GM19035 (cell line): ENCODE results near the gene VOPP1.
"Not testable (repeated sequence)": the region's sequence is repeated elsewhere in the genome, so short reads cannot be mapped to it uniquely, and the experiment has no call there.

Experiments used
- ATAC-seq: cut with Tn5 transposase; IDR thresholded peaks from one replicate; pipeline ENCODE4 v1.9.1; 2021; ENCODE audit not compliant: unreplicated experiment

Gene VOPP1

DNA sequence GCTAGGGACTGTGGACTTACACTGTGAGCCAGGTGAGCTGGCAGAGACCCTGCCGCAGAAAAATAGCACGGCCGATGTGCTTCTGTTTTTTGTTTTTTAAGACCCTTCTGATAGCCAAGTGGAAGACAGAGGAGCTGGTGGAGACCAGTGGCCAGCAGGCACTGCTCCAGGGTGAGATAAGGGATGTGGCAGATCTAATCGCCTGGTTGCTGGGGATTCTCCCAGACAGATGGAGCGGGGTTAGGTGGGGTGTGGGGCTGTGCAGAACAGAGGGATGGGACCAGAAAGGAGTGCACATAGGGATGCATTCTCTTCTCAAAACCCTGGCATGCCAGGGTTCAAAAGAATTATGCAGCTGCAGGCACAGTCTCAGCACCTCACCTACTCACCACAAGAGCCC is 82.2 kb downstream of the VOPP1 start:
- no peak for ATAC-seq

DNA sequence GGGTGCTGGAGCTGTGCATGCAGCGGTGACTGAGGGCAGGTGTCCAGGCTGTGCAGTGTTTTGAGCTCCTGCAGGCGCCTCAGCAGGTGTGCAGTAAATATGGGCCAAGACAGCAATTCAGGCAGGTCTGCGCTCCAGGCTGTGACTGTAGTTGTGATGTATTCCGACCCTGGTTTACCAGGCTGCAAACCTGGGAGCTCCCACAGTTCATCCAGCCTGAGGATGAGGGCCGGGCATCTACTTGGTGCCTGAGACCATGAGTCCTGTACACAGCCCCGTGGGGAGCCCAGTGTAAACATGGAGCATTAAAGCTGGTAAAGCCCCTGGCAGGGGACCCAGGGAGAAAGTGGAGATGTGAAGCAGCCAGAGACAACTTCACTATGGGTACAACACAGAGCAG is 82.8 kb downstream of the VOPP1 start:
- no peak for ATAC-seq

DNA sequence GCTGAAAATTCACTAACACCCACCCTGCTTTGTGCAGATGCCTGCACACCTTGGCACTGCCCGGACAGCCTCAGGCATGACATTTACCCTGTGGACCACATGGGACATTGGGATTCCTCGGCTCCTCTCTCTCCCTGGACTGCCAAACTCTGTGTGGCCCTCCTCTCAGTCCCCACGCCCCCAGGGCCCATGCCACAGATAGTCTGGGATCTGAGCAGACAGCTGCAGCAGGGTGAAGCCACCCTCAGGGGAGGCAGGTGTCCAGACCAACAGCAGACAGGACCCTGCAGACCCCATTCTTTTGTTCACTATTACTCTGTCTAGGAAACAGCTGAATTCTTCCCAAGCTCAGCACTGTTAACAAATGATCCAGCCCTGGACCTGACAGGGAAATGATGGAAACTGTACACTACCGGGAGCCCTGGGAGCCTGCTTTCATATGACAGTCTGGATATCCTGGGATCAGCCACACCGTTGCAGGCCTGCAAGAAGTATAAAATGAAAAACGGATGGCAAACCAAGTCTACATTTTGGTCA is 83.4 kb downstream of the VOPP1 start:
- no peak for ATAC-seq

DNA sequence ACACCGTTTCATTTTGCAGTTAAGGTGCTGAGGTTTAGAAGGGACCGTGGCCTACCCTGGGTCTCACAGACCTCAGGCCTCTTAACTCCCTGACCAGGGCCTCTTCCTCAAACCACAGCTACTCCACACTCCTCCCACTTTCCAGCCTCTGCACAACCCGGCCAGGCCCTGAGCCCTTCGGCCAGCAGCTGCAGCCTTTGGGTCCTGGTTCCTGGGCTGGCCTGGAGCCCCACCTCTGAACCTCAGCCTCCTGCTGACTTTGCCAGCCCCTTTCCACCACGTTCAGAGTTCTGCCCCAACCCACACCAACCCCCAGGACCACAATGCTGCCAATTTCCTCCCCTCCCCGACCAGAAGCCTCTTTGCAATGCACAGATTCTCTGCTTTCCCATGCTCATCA is 84.1 kb downstream of the VOPP1 start:
- ATAC-seq, result no peak

DNA sequence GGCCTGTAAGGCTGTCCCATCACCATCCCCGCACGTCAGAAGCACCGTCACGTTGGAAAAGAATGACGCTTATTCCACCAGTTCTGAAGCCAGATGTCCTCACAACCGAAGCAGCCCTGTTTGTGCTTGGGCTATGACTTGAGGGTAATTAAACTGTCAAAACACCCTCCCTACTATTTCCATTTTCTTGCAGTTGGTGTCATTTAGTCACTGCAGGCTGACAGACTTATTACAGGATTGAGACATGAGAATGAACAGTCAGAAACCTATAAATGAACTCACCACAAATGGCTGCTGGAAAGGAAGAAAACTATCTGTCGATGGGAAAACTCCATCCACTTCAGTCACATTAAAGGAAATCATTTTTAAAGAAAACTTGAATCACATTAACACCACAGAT is 85.3 kb downstream of the VOPP1 start:
- ATAC-seq, result no peak

DNA sequence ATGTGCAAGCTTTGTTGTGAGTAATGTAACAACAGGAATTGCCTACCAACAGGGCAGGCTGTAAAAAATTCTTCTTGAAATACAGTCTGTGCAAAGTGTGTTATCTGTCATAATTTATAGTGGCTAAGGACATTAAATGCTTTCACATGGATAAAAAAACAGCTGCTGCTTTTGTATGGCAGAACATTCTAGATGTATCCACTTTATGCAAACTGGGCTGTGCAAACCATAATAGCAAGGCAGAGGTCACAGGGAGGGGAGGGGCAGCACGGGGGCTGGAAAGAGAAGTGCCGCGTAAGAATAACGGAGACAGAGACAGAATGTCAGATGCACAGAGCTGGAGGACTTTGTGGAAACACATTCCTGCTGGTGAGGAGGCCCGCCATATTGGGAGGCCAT is 86.1 kb downstream of the VOPP1 start:
- no peak for ATAC-seq

DNA sequence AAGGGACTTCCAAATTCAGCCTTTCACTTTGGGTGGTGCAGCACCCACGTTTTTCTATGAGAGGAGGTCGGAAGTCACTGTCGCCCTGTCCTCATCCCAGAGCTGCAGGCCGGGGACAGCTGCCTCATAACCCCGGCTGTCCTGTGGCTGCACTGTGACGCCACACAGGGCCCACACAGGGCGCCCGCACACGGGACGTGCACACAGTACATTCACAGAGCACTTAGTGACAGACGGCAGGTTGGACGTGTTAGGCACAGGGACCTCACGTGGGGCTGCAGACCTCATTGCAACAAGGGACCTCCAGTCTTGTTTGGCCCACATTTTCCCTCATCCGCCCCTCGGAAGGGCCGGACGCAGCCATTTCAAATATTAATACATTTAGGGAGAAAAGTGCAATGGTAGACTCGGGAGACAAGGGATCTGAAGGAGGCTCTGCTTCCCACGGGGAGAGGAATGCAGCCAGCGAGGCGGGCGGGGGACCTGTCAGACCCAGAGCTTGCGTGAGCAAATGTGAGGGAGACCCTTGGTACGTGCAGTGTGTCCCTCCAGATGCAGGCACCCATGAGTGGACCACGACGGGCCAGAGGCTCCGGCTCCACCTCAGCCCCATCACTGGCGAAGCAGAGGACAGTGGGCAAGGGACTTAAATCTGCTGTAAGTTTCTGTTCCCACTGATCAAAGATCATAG is 86.7 kb downstream of the VOPP1 start:
- no peak for ATAC-seq

DNA sequence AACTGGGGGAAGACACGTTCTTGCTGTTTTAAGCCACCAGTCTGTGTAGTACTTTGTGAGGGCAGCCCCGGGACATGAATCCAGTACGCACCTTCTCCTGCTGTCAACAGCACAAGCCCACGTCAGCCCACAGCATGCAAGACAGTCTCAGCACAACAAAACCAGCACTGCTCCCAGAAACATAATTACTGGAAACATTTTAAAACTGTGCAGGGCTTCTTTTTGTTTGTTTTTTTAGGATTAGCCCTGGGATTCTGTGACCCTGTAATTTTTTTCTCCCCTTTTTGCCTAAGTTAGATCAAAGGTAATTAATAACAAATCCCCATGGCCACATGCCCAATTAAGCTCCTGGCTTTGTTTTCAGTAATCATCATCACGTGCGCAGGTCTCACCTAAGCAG is 87.5 kb downstream of the VOPP1 start:
- ATAC-seq, result no peak

DNA sequence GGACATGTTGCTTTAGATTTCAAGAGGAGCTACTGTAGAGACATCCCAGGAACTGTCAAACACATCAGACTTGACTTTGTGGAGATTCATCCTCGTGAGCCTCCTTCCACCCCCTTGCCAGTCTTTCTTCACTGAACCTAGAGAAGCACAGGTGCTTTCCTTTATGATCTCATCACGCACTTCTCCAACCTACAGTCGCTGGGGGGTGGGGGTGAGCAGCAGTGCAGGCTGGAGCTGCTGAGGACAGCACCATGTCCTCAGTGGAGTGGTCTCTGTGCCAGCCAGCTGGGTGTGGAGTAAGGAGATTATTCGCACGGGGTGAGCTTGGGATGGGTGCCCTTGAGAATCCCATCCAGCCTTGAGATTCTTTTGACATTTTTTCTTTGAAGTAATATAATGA is 88.1 kb downstream of the VOPP1 start:
- no peak for ATAC-seq

DNA sequence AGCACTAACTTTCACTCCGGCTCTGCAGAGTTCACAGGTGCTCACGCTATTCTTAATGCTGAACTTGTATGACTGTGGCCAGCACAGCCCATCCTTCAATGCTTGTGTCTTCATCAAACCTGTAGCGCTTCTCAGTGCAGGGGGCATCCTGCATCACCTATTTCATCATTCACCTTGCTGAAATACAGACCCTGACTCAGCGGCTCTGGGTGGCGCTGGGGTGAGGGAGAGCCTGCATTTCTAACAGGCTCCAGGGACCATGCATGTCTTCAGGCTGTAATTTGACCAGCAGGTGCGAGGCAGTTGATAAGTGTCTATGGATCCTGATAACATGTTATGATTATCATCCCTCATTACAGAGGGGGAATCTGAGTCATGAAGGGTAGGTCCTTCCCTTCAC is 89.3 kb downstream of the VOPP1 start:
- ATAC-seq, result no peak

DNA sequence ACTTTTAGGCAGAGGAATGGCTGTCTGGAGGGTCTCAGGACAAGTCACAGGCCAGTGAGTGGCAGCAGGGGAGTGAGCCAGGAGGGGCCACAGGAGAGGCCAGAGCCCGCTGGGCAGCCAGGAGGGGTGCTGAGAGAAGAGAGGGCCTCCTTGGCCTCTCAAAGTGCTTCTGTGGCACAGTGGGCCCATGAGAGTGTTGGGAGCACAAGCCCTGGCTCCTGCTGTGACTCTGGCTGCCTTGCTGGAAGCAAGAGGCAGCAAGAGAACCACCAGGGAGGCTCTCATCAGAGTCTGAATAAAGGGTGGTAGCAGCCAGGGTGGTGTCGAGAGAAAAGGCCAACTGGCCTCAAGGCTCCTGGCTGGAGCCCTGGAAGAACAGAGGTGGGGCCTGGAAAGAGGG is 91.1 kb downstream of the VOPP1 start:
- ATAC-seq, result no peak

DNA sequence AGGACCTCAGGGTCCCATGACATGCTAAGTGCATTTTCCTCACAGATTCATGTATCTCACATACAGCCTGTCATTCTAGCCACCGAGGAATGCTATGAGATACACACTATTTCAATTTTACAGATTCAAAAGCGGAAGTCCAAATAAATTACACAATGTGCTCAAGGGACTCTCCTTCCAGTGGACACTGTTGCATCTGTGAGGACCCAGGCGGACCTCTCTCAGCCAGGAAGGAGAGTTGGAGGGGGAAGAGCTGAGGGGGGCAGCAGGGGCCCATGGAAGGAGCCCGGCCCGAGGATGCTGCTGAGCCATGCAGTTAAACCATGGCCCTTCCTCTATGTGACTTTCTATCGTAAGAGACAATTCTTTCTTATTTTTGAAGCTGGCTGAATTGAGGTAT is 93.6 kb downstream of the VOPP1 start:
- no peak for ATAC-seq

DNA sequence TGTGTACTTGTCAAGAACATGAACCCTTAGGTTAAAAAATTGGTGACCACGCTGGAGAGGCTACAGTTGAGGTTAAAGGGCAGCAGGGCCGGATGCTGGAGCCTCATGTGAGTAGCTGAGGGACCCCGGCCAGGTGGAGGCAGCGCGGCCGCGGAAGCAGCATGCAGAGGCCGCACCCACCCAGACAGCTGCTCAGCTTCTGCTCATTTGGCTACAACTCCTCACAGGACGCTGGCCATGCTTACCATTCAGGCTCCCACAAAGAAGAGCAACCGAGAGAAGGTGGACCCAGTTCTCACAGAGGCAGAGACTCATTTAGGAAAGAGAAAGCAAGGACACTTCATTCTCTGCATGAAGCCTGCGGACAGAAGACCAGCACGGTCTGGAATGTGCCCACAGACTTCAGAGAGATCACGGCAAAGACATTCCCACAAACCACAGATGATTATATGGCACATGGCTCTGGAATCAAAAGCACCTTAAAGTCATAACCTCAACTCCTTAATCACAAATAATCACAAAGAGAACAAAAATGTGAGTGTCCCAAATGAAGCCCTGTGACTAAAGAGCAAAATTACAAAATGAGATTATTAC is 94.4 kb downstream of the VOPP1 start:
- no peak for ATAC-seq

DNA sequence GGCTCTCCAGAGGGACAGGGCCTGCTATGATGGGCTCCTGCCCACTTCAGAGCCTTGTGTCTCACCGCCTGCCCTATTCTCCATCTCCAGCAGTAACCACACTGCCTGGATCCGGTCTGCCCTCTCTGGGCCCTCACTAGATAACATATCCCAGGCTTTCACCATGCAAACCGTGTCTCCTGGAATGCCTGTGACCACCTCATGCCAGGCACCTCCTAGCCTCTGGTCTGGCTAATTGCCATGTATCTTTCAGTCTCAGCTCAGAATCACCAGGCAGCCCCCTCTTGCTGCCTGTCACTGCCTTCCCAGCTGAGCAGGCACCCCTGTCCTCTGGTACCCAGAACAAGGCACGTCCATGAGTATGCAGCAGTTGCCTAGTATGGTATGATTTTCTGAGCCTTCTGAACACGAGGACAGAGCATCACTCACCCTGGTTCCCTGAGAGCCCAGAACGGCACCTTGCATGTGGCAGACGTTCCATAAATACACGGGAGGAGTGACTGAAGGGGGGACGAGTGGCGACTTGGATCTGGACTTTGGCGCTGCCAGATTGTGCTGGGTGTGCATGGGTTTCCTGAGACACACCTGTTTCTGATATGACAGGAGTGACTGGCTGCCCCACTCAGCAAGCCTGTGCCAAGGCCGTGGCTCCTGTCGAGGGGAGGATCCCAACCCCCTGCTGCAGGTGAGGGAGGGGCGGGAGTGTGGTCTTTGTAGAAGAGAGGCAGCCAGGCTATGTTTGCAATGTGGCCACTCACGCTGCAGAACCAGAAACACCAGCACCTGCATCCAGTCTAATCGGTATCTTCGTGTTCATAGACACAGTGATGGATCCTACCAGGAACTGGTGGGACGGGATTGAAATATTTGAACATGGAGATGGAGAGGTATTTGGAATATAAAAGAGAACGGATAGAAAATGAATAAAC is 95.2 kb downstream of the VOPP1 start:
- ATAC-seq, result no peak

DNA sequence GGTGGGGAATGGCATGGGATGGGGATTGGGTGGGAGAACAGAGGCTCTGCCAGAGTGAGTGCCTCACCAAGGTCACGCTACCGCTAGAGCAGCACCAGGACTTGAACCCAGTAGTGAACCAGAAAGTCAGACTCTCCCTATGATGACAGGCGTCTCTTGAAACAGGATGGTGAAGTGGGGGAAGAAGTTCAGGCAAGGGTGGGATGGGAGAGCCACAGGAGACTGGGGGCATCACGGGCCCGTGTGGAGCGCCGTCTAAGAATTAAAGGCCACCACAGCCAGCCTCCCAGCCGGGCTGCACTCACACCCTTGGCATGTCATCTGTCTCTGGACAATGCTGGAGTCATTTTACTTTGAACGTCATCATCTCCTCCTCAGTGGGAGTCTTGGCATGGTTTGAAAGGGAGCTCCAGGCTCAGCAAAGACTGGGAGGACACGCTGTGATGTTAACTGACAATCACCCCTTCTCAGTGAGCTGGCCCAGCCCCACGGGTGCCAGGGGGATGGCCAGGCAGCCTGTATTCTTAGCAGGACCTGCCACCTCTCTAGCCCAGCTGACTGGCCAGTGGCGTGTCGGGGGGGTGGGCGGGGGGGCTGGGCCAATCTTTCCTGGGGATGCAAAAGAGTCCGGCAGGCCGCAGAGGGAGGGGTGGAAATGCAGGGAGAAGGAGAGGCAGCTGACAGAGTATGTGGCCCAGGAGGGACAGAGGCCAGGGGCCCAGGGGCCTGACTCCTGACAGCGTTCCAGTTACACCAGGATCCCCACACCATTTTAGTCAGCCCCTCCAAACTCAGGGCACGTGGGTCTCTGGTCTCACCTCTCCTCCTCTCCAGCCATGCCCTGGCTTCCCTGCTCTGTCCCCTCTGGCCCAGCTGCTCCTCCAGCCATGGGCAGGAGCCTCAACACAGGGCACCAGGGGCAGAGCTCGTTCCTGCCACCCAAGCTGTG is 96.2 kb downstream of the VOPP1 start:
- no peak for ATAC-seq

DNA sequence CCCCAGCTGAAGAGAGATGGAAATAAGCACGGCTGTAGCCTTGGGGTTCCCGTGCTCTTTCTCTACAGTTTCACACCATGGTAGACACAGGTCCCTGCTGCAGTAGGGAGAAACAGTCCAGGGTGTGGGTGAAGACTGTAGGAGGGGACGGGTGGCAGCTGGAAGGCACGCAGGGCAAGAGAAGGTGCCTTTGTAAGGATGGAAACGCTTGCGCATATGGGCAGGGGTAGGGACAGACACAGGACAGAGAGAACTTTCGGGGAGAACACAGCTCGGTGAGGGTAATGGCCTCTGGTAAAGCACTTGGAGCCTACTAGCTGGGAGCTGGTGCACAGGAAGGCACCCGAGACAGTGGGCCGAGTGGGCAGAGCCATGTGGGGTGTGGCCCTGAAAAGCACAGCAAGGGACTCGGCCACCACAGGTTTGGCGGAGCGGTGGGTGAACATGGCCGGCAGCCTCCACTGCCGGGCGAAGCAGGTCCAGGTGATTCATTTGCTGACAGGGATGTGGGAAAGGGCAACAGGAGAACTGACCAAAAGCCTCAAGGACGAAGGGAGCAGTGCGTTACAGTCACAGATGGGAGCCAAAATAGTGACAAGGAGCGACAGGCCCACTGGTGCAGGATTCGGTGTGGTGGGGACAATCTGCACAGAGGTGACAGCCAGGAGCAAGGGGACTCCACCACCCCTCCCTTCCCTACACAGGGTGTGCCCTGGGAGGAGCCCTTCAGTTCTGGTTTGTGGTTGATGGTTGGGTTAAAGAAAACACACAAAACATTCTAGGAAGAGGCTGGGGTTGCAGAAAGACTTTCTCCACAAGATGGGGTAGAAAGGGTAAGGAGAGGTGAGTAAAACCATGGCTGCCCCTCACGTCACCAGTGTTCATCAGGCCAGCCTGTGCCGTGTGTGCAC is 97.1 kb downstream of the VOPP1 start:
- no peak for ATAC-seq

DNA sequence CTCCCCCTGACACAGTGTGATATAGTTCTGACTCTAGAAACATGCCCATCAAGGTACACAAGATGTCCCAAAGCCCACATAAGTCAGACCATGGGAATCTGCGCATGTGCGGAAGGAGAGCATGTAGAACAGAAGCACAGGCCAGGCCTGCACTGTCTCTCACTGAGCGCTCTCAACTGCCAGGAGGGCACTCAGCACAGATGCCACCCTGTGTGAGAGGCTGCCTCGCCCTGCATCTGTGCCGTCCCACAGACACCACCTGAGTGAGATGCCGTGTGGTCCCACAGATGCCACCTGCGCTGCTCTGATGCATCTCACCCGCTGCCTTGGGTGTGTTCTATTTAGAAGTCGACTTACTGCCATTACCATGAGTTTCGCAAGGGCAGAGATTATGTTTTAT is 98.4 kb downstream of the VOPP1 start:
- no peak for ATAC-seq

DNA sequence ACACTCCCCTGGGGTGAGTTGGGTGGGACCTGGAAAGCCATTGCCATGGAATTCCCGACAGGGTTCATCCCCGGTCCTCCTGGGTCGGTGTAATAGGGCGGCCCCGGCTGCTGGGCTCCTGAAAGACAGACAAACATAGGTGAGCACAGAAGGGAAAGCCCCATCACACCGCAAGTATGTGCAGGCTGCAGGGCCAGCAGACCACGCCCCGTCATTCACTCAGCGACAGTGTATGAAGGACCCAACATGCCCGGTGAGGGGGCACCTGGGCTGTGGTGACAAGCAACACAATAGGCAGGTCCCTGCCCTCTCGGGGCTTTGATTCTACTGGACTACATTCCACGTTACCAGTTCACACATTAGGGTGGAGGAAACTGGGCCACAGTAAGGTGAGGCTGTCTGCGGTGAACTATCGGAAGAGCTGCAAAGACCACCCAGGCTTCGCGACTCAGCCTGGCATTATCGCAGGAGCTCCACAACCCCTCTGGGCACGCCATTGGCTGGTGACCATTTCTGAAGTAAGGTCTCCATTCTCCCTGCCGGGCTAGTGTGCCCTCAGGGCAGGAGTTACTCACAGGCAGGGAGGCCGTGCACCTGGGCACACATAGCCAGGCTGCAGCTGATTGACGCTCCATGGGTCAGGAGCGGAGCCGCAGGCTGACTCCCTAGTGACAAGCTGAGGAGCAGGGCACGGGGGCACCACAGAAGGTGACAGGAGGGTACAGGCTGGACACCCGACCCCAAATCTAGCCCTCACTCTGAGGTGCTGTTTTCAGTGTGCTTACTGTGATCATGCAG is 99.2 kb downstream of the VOPP1 start:
- no peak for ATAC-seq

DNA sequence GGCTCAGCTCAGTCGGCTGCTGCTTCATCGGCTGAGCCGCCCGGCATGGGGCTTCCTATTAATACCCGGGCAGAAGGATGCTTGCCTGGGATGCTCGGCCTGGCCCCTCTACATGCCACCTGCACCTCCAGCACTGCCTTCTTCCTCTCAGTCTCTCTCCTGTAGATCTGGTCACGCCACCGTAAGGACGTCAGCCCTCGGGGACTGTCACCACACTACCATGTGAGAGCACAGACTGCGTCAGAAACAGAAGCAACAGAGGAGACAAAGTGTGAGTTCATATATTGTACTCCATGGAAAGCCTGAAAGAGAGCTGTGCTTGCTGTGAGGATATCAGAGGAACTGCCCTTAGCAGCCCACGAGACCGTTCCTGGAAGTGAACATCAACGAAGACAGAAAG is 99.9 kb downstream of the VOPP1 start:
- ATAC-seq, result not testable (repeated sequence)
